Activated T-helper 2 cell treated with anti-CD3 and anti-CD28 coated beads, Interferon-gamma antibody, Interleukin-2, Interleukin-4, amounts not matched to agents 10 μg/mL and 5 μg/mL and 100 μg/mL, durations not matched to agents 14 hours and 24 hours and 36 hours (primary cell): ENCODE measurements around the gene FBXO38. TPM values are rescaled to one million over a fixed set of nuclear protein-coding genes. Genes with fewer than 3 reads are reported as not detected.
A peak's percentile ranks its signal among the peaks of the same experiment; 100 is the strongest.

ENCODE experiments used
- DNase-seq: peaks from one replicate; pipeline ENCODE4 v3.0.0; 2021; ENCODE audit warnings: low spot score
- H3K27ac Mint-ChIP-seq: one replicate; pipeline ENCODE4 v1.8.0; 2021; ENCODE audit warnings: mixed read lengths
- H3K27me3 Mint-ChIP-seq: one replicate; pipeline ENCODE4 v1.8.0; 2021; ENCODE audit warnings: low read depth, mixed read lengths
- H3K36me3 Mint-ChIP-seq: one replicate; pipeline ENCODE4 v1.8.0; 2021; ENCODE audit warnings: low read depth, mixed read lengths
- H3K4me1 Mint-ChIP-seq: one replicate; pipeline ENCODE4 v1.8.0; 2021; ENCODE audit warnings: low read depth, mixed read lengths
- H3K4me3 Mint-ChIP-seq: one replicate; pipeline ENCODE4 v1.8.0; 2021; ENCODE audit warnings: low read depth, mild to moderate bottlenecking, moderate library complexity, mixed read lengths
- H3K9me3 Mint-ChIP-seq: one replicate; pipeline ENCODE4 v1.8.0; 2021; ENCODE audit warnings: mixed read lengths
- intact Hi-C: fragments of 100-400 bp; cut with micrococcal nuclease; formaldehyde crosslinking; loops from one replicate; pipeline ENCODE4 v1.15.1; 2023
- total RNA-seq: library from RNA; stranded (reverse); gene quantifications from 2 replicates; pipeline ENCODE4 v1.2.3, GENCODE V29; 2022

FBXO38 gene
- total RNA-seq, 1 donor from 2014 or later, result 68.9 TPM

- no peak overlapping the region for H3K4me3 Mint-ChIP-seq
- peaks cover 74% of the 10 kb centered on the region for H3K36me3 Mint-ChIP-seq
- no peaks in the 10 kb centered on the region for H3K27me3 Mint-ChIP-seq
- no peaks in the 10 kb centered on the region for H3K9me3 Mint-ChIP-seq
- peaks cover 2% of the 10 kb centered on the region for H3K4me1 Mint-ChIP-seq
- intact Hi-C loops, result no loop called here
- DNase-seq, result no peak
- H3K27ac Mint-ChIP-seq, result no peak overlapping the region
Observed at GRCh38 chr5:148416416-148416815, 32.7 kb downstream of the FBXO38 start.

- DNase-seq, result no peak
- peaks cover 77% of the 10 kb centered on the region for H3K36me3 Mint-ChIP-seq
- no peaks in the 10 kb centered on the region for H3K27me3 Mint-ChIP-seq
- no peaks in the 10 kb centered on the region for H3K9me3 Mint-ChIP-seq
- no peak overlapping the region for H3K4me3 Mint-ChIP-seq
- no peak overlapping the region for H3K27ac Mint-ChIP-seq
- H3K4me1 Mint-ChIP-seq, result peaks cover 2% of the 10 kb centered on the region
- intact Hi-C loops, result no loop called here
Observed at GRCh38 chr5:148416921-148417320, 33.2 kb downstream of the FBXO38 start.

- no peak for DNase-seq
- H3K27me3 Mint-ChIP-seq, result no peaks in the 10 kb centered on the region
- H3K36me3 Mint-ChIP-seq, result peaks cover 76% of the 10 kb centered on the region
- intact Hi-C loops, result no loop called here
- H3K4me1 Mint-ChIP-seq, result no peaks in the 10 kb centered on the region
- no peak overlapping the region for H3K4me3 Mint-ChIP-seq
- no peak overlapping the region for H3K27ac Mint-ChIP-seq
- no peaks in the 10 kb centered on the region for H3K9me3 Mint-ChIP-seq
Observed at GRCh38 chr5:148418511-148418910, 34.8 kb downstream of the FBXO38 start.

GRCh38 chr5:148421661-148422060 lies 37.9 kb downstream of the FBXO38 start:
- Mint-ChIP-seq H3K4me3 (no peak overlapping the region), H3K36me3 (peaks cover 76% of the 10 kb centered on the region), H3K4me1 (peaks cover 2% of the 10 kb centered on the region), H3K27ac (no peak overlapping the region), H3K27me3 (no peaks in the 10 kb centered on the region), H3K9me3 (no peaks in the 10 kb centered on the region)
- no peak for DNase-seq
- intact Hi-C loops, result no loop called here

GRCh38 chr5:148425808-148426207 lies 42.0 kb downstream of the FBXO38 start:
- DNase-seq, result no peak
- Mint-ChIP-seq H3K36me3 (peaks cover 75% of the 10 kb centered on the region), H3K4me1 (peaks cover 10% of the 10 kb centered on the region), H3K4me3 (no peak overlapping the region), H3K27me3 (no peaks in the 10 kb centered on the region), H3K9me3 (no peaks in the 10 kb centered on the region), H3K27ac (no peak overlapping the region)
- intact Hi-C loops, result no loop called here

GRCh38 chr5:148426514-148426913 lies 42.8 kb downstream of the FBXO38 start:
- H3K36me3 Mint-ChIP-seq, result peaks cover 82% of the 10 kb centered on the region
- DNase-seq, result no peak
- H3K9me3 Mint-ChIP-seq, result no peaks in the 10 kb centered on the region
- intact Hi-C loops, result no loop called here
- peak overlapping the region; percentile 10 for H3K27ac Mint-ChIP-seq
- H3K27me3 Mint-ChIP-seq, result no peaks in the 10 kb centered on the region
- H3K4me3 Mint-ChIP-seq, result no peak overlapping the region
- peaks cover 10% of the 10 kb centered on the region for H3K4me1 Mint-ChIP-seq

GRCh38 chr5:148427370-148428042 lies 43.7 kb downstream of the FBXO38 start:
- intact Hi-C loops, result no loop called here
- Mint-ChIP-seq H3K27me3 (no peaks in the 10 kb centered on the region), H3K4me3 (no peak overlapping the region), H3K4me1 (peaks cover 10% of the 10 kb centered on the region), H3K9me3 (no peaks in the 10 kb centered on the region), H3K36me3 (peaks cover 74% of the 10 kb centered on the region), H3K27ac (no peak overlapping the region)
- DNase-seq, result no peak

- peaks cover 74% of the 10 kb centered on the region for H3K36me3 Mint-ChIP-seq
- DNase-seq, result no peak
- no peaks in the 10 kb centered on the region for H3K27me3 Mint-ChIP-seq
- no peak overlapping the region for H3K4me3 Mint-ChIP-seq
- peaks cover 8% of the 10 kb centered on the region for H3K4me1 Mint-ChIP-seq
- no peak overlapping the region for H3K27ac Mint-ChIP-seq
- H3K9me3 Mint-ChIP-seq, result no peaks in the 10 kb centered on the region
- intact Hi-C loops, result no loop called here
Observed at GRCh38 chr5:148428848-148429247, 45.1 kb downstream of the FBXO38 start.

GRCh38 chr5:148433826-148434225 lies 50.1 kb downstream of the FBXO38 start:
- H3K9me3 Mint-ChIP-seq, result no peaks in the 10 kb centered on the region
- peaks cover 49% of the 10 kb centered on the region for H3K36me3 Mint-ChIP-seq
- intact Hi-C loops, result no loop called here
- H3K27me3 Mint-ChIP-seq, result no peaks in the 10 kb centered on the region
- no peak overlapping the region for H3K4me3 Mint-ChIP-seq
- H3K27ac Mint-ChIP-seq, result no peak overlapping the region
- peaks cover 16% of the 10 kb centered on the region for H3K4me1 Mint-ChIP-seq
- no peak for DNase-seq

- peaks cover 61% of the 10 kb centered on the region for H3K36me3 Mint-ChIP-seq
- no peaks in the 10 kb centered on the region for H3K9me3 Mint-ChIP-seq
- no peak overlapping the region for H3K4me3 Mint-ChIP-seq
- H3K4me1 Mint-ChIP-seq, result peaks cover 11% of the 10 kb centered on the region
- DNase-seq, result no peak
- no peaks in the 10 kb centered on the region for H3K27me3 Mint-ChIP-seq
- no peak overlapping the region for H3K27ac Mint-ChIP-seq
- intact Hi-C loops, result no loop called here
Observed at GRCh38 chr5:148436029-148436428, 52.3 kb downstream of the FBXO38 start.

- peaks cover 64% of the 10 kb centered on the region for H3K36me3 Mint-ChIP-seq
Observed at GRCh38 chr5:148437249-148437648, 53.5 kb downstream of the FBXO38 start.

GRCh38 chr5:148438933-148439332 lies 55.2 kb downstream of the FBXO38 start:
- no peaks in the 10 kb centered on the region for H3K9me3 Mint-ChIP-seq
- H3K36me3 Mint-ChIP-seq, result peaks cover 53% of the 10 kb centered on the region
- H3K4me1 Mint-ChIP-seq, result peaks cover 13% of the 10 kb centered on the region
- DNase-seq, result no peak
- H3K4me3 Mint-ChIP-seq, result no peak overlapping the region
- H3K27ac Mint-ChIP-seq, result no peak overlapping the region
- no peaks in the 10 kb centered on the region for H3K27me3 Mint-ChIP-seq
- intact Hi-C loops, result no loop called here

More at GRCh38 chr5:148437249-148437648, 53.5 kb downstream of the FBXO38 start:
- intact Hi-C loops, result no loop called here
- Mint-ChIP-seq H3K9me3 (no peaks in the 10 kb centered on the region), H3K27ac (peak overlapping the region; percentile 84), H3K4me3 (peak overlapping the region; percentile 51), H3K27me3 (no peaks in the 10 kb centered on the region), H3K4me1 (peaks cover 11% of the 10 kb centered on the region)
- DNase-seq, result no peak

GRCh38 chr5:148443241-148443640 lies 59.5 kb downstream of the FBXO38 start:
- H3K9me3 Mint-ChIP-seq, result no peaks in the 10 kb centered on the region
- intact Hi-C loops, result loop anchor here (5.0 kb wide), 3 partner anchors 179 to 594 kb away; no protein-coding TSS in a partner anchor
- H3K4me1 Mint-ChIP-seq, result peaks cover 2% of the 10 kb centered on the region
- no peaks in the 10 kb centered on the region for H3K27me3 Mint-ChIP-seq
- DNase-seq, result no peak
- no peak overlapping the region for H3K4me3 Mint-ChIP-seq
- H3K36me3 Mint-ChIP-seq, result peaks cover 36% of the 10 kb centered on the region
- H3K27ac Mint-ChIP-seq, result no peak overlapping the region
